Neural cell (in vitro differentiated cells): ENCODE results near the gene SLC12A4. TPM values are rescaled to one million over a fixed set of nuclear protein-coding genes. Genes with fewer than 3 reads are reported as not detected.

ENCODE experiments used
- H2AFZ ChIP-seq: fragments of 200-600, 300-800 bp; sonication (generic), shearing (Covaris generic); 2 replicates; pipeline ENCODE4 v1.6.0; 2014; ENCODE audit warnings: low read depth, mild to moderate bottlenecking, antibody characterized with exemption, low read length, moderate library complexity
- H3F3A ChIP-seq: fragments of 200-600 bp; shearing (Covaris generic); 2 replicates; pipeline ENCODE4 v1.6.1; 2016; ENCODE audit warnings: mild to moderate bottlenecking, moderate library complexity, mixed read lengths, antibody characterized with exemption, low read length; ENCODE audit not compliant: insufficient read depth, poor library complexity, severe bottlenecking
- H3K27ac ChIP-seq: fragments of 200-600, 300-800 bp; sonication (generic), shearing (Covaris generic); 2 replicates; pipeline ENCODE4 v1.5.1; 2014; ENCODE audit warnings: mild to moderate bottlenecking, low read length, moderate library complexity
- H3K27me3 ChIP-seq: fragments of 300-800, 200-600 bp; sonication (generic), shearing (Covaris generic); 2 replicates; pipeline ENCODE4 v1.6.0; 2014; ENCODE audit warnings: mild to moderate bottlenecking, low read depth, low read length, moderate library complexity; ENCODE audit not compliant: insufficient read depth
- H3K36me3 ChIP-seq: fragments of 300-800, 200-600 bp; sonication (generic), shearing (Covaris generic); 2 replicates; pipeline ENCODE4 v1.5.1; 2014; ENCODE audit warnings: mild to moderate bottlenecking, antibody characterized with exemption, low read length, moderate library complexity; ENCODE audit not compliant: insufficient read depth
- H3K4me2 ChIP-seq: fragments of 300-800, 200-600 bp; sonication (generic), shearing (Covaris generic); 2 replicates; pipeline ENCODE4 v1.6.0; 2014; ENCODE audit warnings: mild to moderate bottlenecking, low read length
- H3K4me3 ChIP-seq: fragments of 300-800, 200-600 bp; sonication (generic), shearing (Covaris generic); 2 replicates; pipeline ENCODE4 v1.5.1; 2014; ENCODE audit warnings: mild to moderate bottlenecking, low read length, moderate library complexity
- H3K79me2 ChIP-seq: fragments of 200-600 bp; shearing (Covaris generic); replicated peaks from 2 replicates; pipeline ENCODE4 v1.6.0; 2014; ENCODE audit warnings: mild to moderate bottlenecking, low read length, moderate library complexity; ENCODE audit not compliant: insufficient read depth
- H3K9ac ChIP-seq: fragments of 300-800, 200-600 bp; sonication (generic), shearing (Covaris generic); 2 replicates; pipeline ENCODE4 v1.6.1; 2016; ENCODE audit warnings: mild to moderate bottlenecking, low read length, mixed read lengths
- H3K9me2 ChIP-seq: fragments of 200-600 bp; shearing (Covaris generic); 2 replicates; pipeline ENCODE4 v1.6.1; 2016; ENCODE audit warnings: mild to moderate bottlenecking, low read length, mixed read lengths; ENCODE audit not compliant: insufficient read depth
- H3K9me3 ChIP-seq: fragments of 200-600, 300-800 bp; sonication (generic), shearing (Covaris generic); 2 replicates; pipeline ENCODE4 v1.6.1; 2016; ENCODE audit warnings: mild to moderate bottlenecking, mixed run types, low read length, moderate library complexity, mixed read lengths
- H4K20me1 ChIP-seq: fragments of 200-600 bp; shearing (Covaris generic); 2 replicates; pipeline ENCODE4 v1.6.1; 2016; ENCODE audit warnings: mild to moderate bottlenecking, mixed run types; ENCODE audit not compliant: insufficient read depth
- EP300 ChIP-seq: fragments of 450-650 bp; conservative IDR thresholded peaks from 2 replicates; pipeline ENCODE4 v1.6.1; 2014; ENCODE audit warnings: antibody characterized with exemption, mild to moderate bottlenecking, moderate library complexity; ENCODE audit not compliant: poor library complexity, severe bottlenecking
- EZH2 ChIP-seq: fragments of 200-600, 300-800 bp; shearing (Covaris generic), sonication (generic); IDR thresholded peaks from 2 replicates; pipeline ENCODE4 v1.6.1; 2014; ENCODE audit warnings: antibody characterized with exemption, low read length, borderline replicate concordance, mild to moderate bottlenecking; ENCODE audit not compliant: insufficient read depth, poor library complexity, severe bottlenecking
- MXI1 ChIP-seq: fragments of 450-650 bp; conservative IDR thresholded peaks from 2 replicates; pipeline ENCODE4 v1.6.1; 2014; ENCODE audit warnings: antibody characterized with exemption, mild to moderate bottlenecking; ENCODE audit not compliant: poor library complexity, severe bottlenecking
- POLR2AphosphoS5 ChIP-seq: IDR thresholded peaks from 2 replicates; pipeline ENCODE4 v1.6.1; 2012
- RAD21 ChIP-seq: fragments of 450-650 bp; conservative IDR thresholded peaks from 2 replicates; pipeline ENCODE4 v1.6.1; 2014; ENCODE audit warnings: antibody characterized with exemption, mild to moderate bottlenecking, moderate library complexity
- SMC3 ChIP-seq: fragments of 450-650 bp; conservative IDR thresholded peaks from 2 replicates; pipeline ENCODE4 v1.6.1; 2014; ENCODE audit warnings: antibody characterized with exemption, mild to moderate bottlenecking, moderate library complexity; ENCODE audit not compliant: poor library complexity
- TAF1 ChIP-seq: IDR thresholded peaks from 2 replicates; pipeline ENCODE4 v1.6.1; 2012; ENCODE audit warnings: low read depth
- polyA plus RNA-seq: library from polyadenylated mRNA; depleted of rRNA; stranded (reverse); fragments of >200 nt; gene quantifications from 2 replicates; pipeline ENCODE4 v1.2.3, GENCODE V29; 2014
- TF ChIP-seq, protein P1 (sequence below): fragments of 450-650 bp; IDR thresholded peaks from 2 replicates; pipeline ENCODE4 v1.5.1; 2014; ENCODE audit warnings: antibody characterized with exemption, mild to moderate bottlenecking, moderate library complexity; ENCODE audit not compliant: poor library complexity, severe bottlenecking
- TF ChIP-seq, protein P2 (sequence below): IDR thresholded peaks from 2 replicates; pipeline ENCODE4 v1.6.1; 2012; ENCODE audit warnings: borderline replicate concordance

SLC12A4 gene
- polyA plus RNA-seq, 1 donor from 2014 or later = 0.11 TPM

DNA sequence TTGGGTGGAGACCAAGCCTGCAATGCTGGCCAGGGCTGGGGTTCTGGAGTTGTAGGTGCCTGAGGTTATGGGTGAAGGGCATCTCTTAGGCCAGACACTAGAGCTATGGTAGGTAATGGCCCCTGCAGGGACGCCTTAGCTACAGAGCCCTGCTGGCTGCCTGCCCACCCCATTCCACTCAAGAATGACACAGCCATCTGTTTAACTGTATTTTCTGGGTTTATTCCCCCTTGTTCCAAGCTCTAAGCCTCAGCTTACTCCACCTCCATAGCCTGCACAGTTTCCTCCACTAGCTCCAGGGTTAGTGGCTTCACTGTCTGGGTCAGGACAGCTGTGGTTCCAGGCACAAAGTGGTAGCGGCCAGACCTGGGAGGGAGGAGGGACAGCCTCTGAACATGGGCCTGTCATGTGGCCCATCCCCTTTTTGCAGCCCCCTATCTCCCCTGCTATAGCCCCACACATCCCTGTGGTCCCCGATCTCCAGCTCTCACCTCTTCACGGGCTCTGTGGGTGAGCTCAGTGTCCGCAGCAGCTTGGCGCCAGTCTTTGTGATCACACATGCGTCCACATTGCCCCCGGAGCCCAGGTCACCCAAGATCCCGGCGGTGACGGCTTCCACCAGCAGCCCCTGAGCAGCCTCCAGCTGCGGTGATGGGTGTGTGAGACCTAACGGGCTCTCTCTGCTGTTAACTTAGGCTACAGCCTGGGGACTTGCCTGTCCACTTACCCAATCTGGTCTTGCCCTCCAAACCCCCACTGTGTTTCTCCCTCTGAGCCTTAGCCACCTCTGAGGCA, 33.9 kb downstream of the SLC12A4 start:
- Histone ChIP-seq H2AFZ (no peak overlapping the region), H3K36me3 (no peaks in the 10 kb centered on the region), H3K9me3 (no peaks in the 10 kb centered on the region), H3K4me3 (peak overlapping the region; percentile 100), H3K79me2 (no peaks in the 10 kb centered on the region), H3K4me2 (peak overlapping the region; percentile 88), H3K27me3 (no peaks in the 10 kb centered on the region), H4K20me1 (no peaks in the 10 kb centered on the region), H3F3A (no peaks in the 10 kb centered on the region), H3K9me2 (no peaks in the 10 kb centered on the region), H3K27ac (no peak overlapping the region), H3K9ac (peak overlapping the region; percentile 87)
- no peak for TF ChIP-seq RAD21
- no peak for TF ChIP-seq SMC3
- TF ChIP-seq MXI1 = no peak
- no peak for TF ChIP-seq POLR2AphosphoS5
- TF ChIP-seq EP300 = no peak
- TF ChIP-seq, protein P1, sequence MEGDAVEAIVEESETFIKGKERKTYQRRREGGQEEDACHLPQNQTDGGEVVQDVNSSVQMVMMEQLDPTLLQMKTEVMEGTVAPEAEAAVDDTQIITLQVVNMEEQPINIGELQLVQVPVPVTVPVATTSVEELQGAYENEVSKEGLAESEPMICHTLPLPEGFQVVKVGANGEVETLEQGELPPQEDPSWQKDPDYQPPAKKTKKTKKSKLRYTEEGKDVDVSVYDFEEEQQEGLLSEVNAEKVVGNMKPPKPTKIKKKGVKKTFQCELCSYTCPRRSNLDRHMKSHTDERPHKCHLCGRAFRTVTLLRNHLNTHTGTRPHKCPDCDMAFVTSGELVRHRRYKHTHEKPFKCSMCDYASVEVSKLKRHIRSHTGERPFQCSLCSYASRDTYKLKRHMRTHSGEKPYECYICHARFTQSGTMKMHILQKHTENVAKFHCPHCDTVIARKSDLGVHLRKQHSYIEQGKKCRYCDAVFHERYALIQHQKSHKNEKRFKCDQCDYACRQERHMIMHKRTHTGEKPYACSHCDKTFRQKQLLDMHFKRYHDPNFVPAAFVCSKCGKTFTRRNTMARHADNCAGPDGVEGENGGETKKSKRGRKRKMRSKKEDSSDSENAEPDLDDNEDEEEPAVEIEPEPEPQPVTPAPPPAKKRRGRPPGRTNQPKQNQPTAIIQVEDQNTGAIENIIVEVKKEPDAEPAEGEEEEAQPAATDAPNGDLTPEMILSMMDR = no peak
- no peak for TF ChIP-seq EZH2
- TF ChIP-seq, protein P2, sequence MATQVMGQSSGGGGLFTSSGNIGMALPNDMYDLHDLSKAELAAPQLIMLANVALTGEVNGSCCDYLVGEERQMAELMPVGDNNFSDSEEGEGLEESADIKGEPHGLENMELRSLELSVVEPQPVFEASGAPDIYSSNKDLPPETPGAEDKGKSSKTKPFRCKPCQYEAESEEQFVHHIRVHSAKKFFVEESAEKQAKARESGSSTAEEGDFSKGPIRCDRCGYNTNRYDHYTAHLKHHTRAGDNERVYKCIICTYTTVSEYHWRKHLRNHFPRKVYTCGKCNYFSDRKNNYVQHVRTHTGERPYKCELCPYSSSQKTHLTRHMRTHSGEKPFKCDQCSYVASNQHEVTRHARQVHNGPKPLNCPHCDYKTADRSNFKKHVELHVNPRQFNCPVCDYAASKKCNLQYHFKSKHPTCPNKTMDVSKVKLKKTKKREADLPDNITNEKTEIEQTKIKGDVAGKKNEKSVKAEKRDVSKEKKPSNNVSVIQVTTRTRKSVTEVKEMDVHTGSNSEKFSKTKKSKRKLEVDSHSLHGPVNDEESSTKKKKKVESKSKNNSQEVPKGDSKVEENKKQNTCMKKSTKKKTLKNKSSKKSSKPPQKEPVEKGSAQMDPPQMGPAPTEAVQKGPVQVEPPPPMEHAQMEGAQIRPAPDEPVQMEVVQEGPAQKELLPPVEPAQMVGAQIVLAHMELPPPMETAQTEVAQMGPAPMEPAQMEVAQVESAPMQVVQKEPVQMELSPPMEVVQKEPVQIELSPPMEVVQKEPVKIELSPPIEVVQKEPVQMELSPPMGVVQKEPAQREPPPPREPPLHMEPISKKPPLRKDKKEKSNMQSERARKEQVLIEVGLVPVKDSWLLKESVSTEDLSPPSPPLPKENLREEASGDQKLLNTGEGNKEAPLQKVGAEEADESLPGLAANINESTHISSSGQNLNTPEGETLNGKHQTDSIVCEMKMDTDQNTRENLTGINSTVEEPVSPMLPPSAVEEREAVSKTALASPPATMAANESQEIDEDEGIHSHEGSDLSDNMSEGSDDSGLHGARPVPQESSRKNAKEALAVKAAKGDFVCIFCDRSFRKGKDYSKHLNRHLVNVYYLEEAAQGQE = no peak
- no peak for TF ChIP-seq TAF1

DNA sequence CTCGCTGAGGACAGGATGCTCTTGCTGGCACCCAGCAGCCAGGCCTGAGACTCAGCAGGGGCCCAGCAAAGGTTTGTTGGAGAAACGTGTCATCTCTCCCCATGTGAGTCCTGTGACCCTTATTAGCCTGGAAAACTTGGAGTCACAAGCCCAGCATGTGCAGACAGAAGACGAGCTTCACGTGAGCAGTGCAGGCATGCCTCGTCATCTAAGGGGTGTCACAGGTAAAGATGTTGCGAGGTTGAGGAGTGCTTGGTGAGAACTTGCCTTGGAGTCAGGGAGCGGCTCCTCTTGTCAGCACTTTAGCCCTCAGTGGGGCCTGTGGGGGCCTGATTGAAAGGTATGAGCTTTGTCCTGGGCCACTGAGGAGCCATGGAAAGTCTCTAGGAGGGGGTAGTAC, 34.6 kb downstream of the SLC12A4 start:
- TF ChIP-seq POLR2AphosphoS5 = no peak
- Histone ChIP-seq H3K27me3 (no peaks in the 10 kb centered on the region), H4K20me1 (no peaks in the 10 kb centered on the region), H3K27ac (no peak overlapping the region), H3K36me3 (no peaks in the 10 kb centered on the region), H3F3A (no peaks in the 10 kb centered on the region), H3K4me3 (peak overlapping the region; percentile 100), H3K4me2 (no peak overlapping the region), H3K9me3 (no peaks in the 10 kb centered on the region), H3K79me2 (no peaks in the 10 kb centered on the region), H2AFZ (no peak overlapping the region), H3K9me2 (no peaks in the 10 kb centered on the region), H3K9ac (no peak overlapping the region)
